ENCODE results near the gene ZMYND8. TPM values are rescaled to one million over a fixed set of nuclear protein-coding genes. Genes with fewer than 3 reads are reported as not detected.
"Not testable (repeated sequence)": the region's sequence is repeated elsewhere in the genome, so short reads cannot be mapped to it uniquely, and the experiment has no call there.

ZMYND8 gene
- total RNA-seq, 1 donor from 2014 or later, result 13.6 TPM

DNA sequence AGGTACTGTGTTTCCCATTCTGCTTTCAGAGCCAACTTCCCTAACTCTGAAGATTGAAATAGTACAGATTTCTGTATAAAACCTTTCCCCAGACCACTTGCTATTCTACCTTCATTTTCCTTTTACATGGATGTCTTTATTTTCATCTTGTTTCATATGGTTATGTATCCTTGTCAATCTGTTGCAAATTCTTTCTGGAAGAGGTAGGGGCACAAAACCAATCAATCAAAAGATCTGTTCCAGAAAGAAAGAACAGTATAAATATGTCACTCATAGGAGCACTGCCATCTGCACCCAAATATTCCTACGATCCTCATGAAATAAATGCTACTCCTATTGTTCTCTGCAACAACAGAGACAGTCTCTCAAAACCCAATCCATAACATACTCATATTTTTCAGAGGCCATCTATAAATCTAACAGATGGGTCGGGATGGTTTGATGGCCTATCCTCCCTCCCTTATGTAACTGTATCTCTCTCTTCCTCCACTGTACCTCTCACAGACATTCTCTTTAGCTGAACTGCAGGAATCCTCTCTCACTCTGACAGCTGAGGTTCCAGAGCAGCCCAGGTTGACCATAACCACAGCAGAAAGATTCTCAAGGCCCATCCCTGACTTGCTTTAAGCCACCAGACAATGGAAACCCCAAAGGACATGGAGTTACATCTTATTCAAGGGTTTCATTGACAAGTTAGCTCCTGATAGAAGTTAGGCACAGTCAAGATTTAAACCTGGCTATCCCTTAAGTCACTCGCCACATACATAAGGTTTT, 112.8 kb downstream of the ZMYND8 start:
- Histone ChIP-seq H3K4me3 (ENCODE audit: low read length in 3 of 3) (no peak overlapping the region), H3K9me3 (ENCODE audit: control insufficient read depth in 3 of 3, low read length in 3 of 3) (no peaks in the 10 kb centered on the region), H3K9ac (ENCODE audit: low read depth in 1 of 3, low read length in 3 of 3) (no peak overlapping the region), H3K4me1 (ENCODE audit: control insufficient read depth in 3 of 3, insufficient read depth in 3 of 3, low read length in 3 of 3) (no peaks in the 10 kb centered on the region), H3K27ac (ENCODE audit: low read depth, low read length) (no peak overlapping the region), H3K27me3 (ENCODE audit: control insufficient read depth in 3 of 3, insufficient read depth in 3 of 3, low read length in 3 of 3) (no peaks in the 10 kb centered on the region), H3K36me3 (ENCODE audit: control insufficient read depth in 3 of 3, insufficient read depth in 3 of 3, low read length in 3 of 3) (peaks cover 40 to 58% (median 42%) of the 10 kb centered on the region in 3 donors)

DNA sequence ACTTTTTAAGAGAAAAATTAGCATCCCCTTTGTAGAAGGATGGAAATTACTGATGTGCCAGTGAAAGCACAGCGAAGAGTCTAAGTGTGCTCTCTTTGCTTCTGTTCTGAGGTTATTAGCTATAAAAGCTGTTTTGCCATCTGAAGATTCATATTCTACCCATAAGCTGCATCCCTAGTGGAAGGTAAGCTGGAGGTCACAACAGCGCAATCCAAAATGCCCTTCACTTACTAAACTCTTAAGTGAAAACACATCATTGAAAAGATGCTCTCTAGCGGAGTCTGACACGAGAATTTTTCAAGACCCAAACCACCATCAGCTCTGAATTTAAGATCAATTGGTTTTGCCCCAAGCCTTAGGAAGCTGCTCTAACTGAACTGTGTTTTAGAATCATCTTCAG, 113.5 kb downstream of the ZMYND8 start:
- Histone ChIP-seq H3K27ac (ENCODE audit: low read depth, low read length) (no peak overlapping the region), H3K9me3 (ENCODE audit: control insufficient read depth in 3 of 3, low read length in 3 of 3) (no peaks in the 10 kb centered on the region), H3K4me3 (ENCODE audit: low read length in 3 of 3) (no peak overlapping the region), H3K36me3 (ENCODE audit: control insufficient read depth in 3 of 3, insufficient read depth in 3 of 3, low read length in 3 of 3) (peaks cover 38 to 56% (median 43%) of the 10 kb centered on the region in 3 donors), H3K27me3 (ENCODE audit: control insufficient read depth in 3 of 3, insufficient read depth in 3 of 3, low read length in 3 of 3) (no peaks in the 10 kb centered on the region), H3K9ac (ENCODE audit: low read depth in 1 of 3, low read length in 3 of 3) (no peak overlapping the region), H3K4me1 (ENCODE audit: control insufficient read depth in 3 of 3, insufficient read depth in 3 of 3, low read length in 3 of 3) (no peaks in the 10 kb centered on the region)

DNA sequence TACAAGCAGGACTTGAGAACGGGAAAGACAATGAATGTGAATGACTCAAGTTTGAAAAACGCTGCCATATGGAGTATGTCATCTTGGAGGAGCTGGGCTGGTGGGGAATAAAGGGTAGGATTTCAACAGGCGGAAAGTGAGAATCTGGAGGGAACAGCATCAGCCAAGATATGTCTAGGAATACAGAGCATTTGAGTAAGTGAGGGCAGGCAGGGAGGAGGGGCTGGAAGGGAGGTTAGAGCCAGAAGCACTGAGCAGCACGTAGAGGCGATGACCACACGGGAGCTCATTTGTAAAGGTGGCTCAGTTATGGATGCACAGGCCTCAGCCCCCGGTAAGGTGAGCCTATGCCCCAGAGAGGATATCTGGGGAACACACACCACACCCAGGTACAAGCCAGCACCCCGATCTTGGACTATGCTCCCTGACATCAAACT, 115.1 kb downstream of the ZMYND8 start:
- no peak overlapping the region for H3K9ac ChIP-seq (ENCODE audit: low read depth in 1 of 3, low read length in 3 of 3)
- no peaks in the 10 kb centered on the region for H3K27me3 ChIP-seq (ENCODE audit: control insufficient read depth in 3 of 3, insufficient read depth in 3 of 3, low read length in 3 of 3)
- no peak overlapping the region for H3K4me3 ChIP-seq (ENCODE audit: low read length in 3 of 3)
- no peak overlapping the region for H3K27ac ChIP-seq (ENCODE audit: low read depth, low read length)
- peaks cover 29 to 52% (median 38%) of the 10 kb centered on the region in 3 donors for H3K36me3 ChIP-seq (ENCODE audit: control insufficient read depth in 3 of 3, insufficient read depth in 3 of 3, low read length in 3 of 3)
- H3K4me1 ChIP-seq (ENCODE audit: control insufficient read depth in 3 of 3, insufficient read depth in 3 of 3, low read length in 3 of 3), result no peaks in the 10 kb centered on the region
- no peaks in the 10 kb centered on the region for H3K9me3 ChIP-seq (ENCODE audit: control insufficient read depth in 3 of 3, low read length in 3 of 3)

DNA sequence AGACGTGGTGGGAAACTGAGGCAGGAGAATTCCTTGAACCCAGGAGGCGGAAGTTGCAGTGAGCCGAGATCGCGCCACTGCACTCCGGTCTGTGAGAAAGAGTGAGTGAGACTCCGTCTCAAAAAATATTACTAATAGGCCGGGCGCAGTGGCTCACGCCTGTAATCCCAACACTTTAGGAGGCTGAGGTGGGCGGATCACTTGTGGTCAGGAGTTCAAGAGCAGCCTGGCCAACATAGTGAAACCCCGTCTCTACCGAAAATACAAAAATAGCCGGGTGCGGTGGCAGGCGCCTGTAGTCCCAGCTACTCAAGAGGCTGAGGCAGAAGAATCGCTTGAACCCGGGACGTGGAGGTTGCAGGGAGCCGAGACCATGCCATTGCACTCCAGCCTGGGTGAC, 116.4 kb downstream of the ZMYND8 start:
- H3K27ac ChIP-seq (ENCODE audit: low read depth, low read length); H3K27me3 ChIP-seq (ENCODE audit: control insufficient read depth in 3 of 3, insufficient read depth in 3 of 3, low read length in 3 of 3); H3K9me3 ChIP-seq (ENCODE audit: control insufficient read depth in 3 of 3, low read length in 3 of 3); H3K4me3 ChIP-seq (ENCODE audit: low read length in 3 of 3); H3K4me1 ChIP-seq (ENCODE audit: control insufficient read depth in 3 of 3, insufficient read depth in 3 of 3, low read length in 3 of 3); H3K9ac ChIP-seq (ENCODE audit: low read depth in 1 of 3, low read length in 3 of 3): not testable (repeated sequence)
- H3K36me3 ChIP-seq (ENCODE audit: control insufficient read depth in 3 of 3, insufficient read depth in 3 of 3, low read length in 3 of 3), result peaks cover 30 to 52% (median 38%) of the 10 kb centered on the region in 3 donors

DNA sequence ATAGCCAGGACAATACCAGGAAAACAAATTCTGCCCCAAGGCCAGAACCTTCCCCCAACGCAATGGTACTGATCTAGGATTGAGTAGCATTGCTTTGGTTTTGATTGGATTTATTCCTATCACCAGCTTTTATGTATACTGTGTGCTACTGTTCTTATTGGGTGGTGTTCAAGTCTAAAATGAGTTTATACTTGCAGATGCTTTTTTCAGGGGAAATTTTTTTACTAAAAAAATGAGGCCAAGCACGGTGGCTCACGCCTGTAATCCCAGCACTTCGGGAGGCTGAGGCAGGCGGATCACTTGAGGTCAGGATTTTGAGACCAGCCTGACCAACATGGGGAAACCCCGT, 116.8 kb downstream of the ZMYND8 start:
- H3K9me3 ChIP-seq (ENCODE audit: control insufficient read depth in 3 of 3, low read length in 3 of 3), result no peaks in the 10 kb centered on the region
- H3K9ac ChIP-seq (ENCODE audit: low read depth in 1 of 3, low read length in 3 of 3), result no peak overlapping the region
- H3K36me3 ChIP-seq (ENCODE audit: control insufficient read depth in 3 of 3, insufficient read depth in 3 of 3, low read length in 3 of 3), result peaks cover 31 to 51% (median 38%) of the 10 kb centered on the region in 3 donors
- H3K27ac ChIP-seq (ENCODE audit: low read depth, low read length), result no peak overlapping the region
- no peaks in the 10 kb centered on the region for H3K27me3 ChIP-seq (ENCODE audit: control insufficient read depth in 3 of 3, insufficient read depth in 3 of 3, low read length in 3 of 3)
- no peaks in the 10 kb centered on the region for H3K4me1 ChIP-seq (ENCODE audit: control insufficient read depth in 3 of 3, insufficient read depth in 3 of 3, low read length in 3 of 3)
- no peak overlapping the region for H3K4me3 ChIP-seq (ENCODE audit: low read length in 3 of 3)

DNA sequence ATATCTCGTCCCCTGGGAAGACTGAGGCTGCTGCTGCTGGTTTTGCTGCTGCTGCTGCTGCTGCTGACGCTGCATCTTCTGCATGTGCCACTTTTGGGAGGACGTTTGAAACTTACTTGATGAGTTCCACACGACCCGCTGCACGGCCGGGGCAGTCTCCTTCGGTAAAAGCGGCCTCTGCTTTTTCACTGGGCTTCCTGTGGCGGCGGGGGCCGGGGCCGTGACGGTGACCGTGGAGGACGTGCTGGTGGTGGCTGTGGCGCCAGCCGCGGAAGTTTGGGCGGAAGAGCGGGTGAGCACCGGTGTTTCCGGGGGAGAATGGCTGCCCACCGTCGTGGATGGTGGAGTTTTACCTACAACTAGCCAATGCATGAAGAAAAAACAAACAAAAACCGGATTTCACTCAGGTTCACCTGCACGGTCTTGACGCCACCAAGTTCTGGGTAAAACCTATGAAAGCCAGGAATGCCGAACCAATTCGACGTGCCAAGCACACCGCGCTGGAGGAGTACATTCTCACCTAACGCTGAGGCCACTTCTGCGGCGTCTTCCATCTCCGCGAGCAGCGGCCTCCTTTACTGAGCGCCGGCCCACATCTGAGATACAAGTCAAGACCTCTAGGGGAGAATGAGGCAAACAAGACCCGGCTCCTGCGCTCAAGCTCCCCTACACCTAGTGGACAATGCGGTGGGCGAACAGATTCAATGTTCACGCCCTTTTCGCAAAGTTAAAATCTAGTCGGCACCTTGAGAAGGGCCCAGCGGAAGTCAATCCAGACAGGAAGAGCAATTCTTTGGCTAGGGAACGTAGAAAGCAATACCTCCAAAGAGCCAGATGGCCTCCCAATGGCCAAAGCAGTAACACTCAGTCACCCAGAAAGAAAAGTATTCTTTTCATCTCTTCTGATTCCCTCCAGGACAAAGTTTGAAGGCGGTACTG, 117.5 kb downstream of the ZMYND8 start:
- Histone ChIP-seq H3K36me3 (ENCODE audit: control insufficient read depth in 3 of 3, insufficient read depth in 3 of 3, low read length in 3 of 3) (peaks cover 34 to 50% (median 39%) of the 10 kb centered on the region in 3 donors), H3K27me3 (ENCODE audit: control insufficient read depth in 3 of 3, insufficient read depth in 3 of 3, low read length in 3 of 3) (no peaks in the 10 kb centered on the region), H3K27ac (ENCODE audit: low read depth, low read length) (no peak overlapping the region), H3K9me3 (ENCODE audit: control insufficient read depth in 3 of 3, low read length in 3 of 3) (no peaks in the 10 kb centered on the region), H3K9ac (ENCODE audit: low read depth in 1 of 3, low read length in 3 of 3) (no peak overlapping the region), H3K4me3 (ENCODE audit: low read length in 3 of 3) (no peak overlapping the region), H3K4me1 (ENCODE audit: control insufficient read depth in 3 of 3, insufficient read depth in 3 of 3, low read length in 3 of 3) (no peaks in the 10 kb centered on the region)

DNA sequence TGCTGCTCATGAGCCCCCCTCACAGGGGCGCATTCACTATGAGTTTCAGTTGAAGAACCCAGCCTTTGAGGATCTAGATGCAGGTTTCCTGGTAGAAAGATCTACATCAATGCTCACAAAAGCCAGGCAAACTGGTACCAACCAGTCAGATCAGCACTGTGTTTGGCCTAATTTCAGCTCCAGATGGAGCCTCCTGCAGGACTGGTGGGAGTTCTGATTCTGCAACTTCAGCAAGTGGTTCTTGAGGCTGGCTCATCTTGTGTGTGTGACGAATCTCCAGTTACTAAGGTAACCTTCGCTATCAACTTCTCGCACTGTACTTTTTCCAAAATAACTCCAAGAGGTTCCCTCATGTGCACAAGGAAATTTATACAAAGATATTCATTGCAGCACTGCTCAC, 118.8 kb downstream of the ZMYND8 start:
- H3K4me1 ChIP-seq (ENCODE audit: control insufficient read depth in 3 of 3, insufficient read depth in 3 of 3, low read length in 3 of 3), result no peaks in the 10 kb centered on the region
- no peaks in the 10 kb centered on the region for H3K9me3 ChIP-seq (ENCODE audit: control insufficient read depth in 3 of 3, low read length in 3 of 3)
- H3K27me3 ChIP-seq (ENCODE audit: control insufficient read depth in 3 of 3, insufficient read depth in 3 of 3, low read length in 3 of 3), result no peaks in the 10 kb centered on the region
- H3K4me3 ChIP-seq (ENCODE audit: low read length in 3 of 3), result no peak overlapping the region
- peaks cover 41 to 48% (median 47%) of the 10 kb centered on the region in 3 donors for H3K36me3 ChIP-seq (ENCODE audit: control insufficient read depth in 3 of 3, insufficient read depth in 3 of 3, low read length in 3 of 3)
- H3K9ac ChIP-seq (ENCODE audit: low read depth in 1 of 3, low read length in 3 of 3), result no peak overlapping the region
- H3K27ac ChIP-seq (ENCODE audit: low read depth, low read length), result no peak overlapping the region

DNA sequence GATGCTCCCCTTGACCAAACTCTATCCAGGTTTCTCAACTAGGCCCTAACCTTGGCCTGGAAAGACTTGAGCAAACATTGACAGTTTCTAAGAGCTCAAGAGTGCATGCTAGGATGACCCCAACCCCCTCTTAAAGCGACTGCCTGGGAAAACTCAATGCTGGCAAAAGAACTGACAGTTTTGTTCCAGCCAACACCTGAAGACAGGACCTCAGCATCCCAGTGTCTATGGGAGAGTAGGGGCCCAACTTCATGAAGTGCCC, 119.9 kb downstream of the ZMYND8 start:
- no peaks in the 10 kb centered on the region for H3K27me3 ChIP-seq (ENCODE audit: control insufficient read depth in 3 of 3, insufficient read depth in 3 of 3, low read length in 3 of 3)
- H3K9ac ChIP-seq (ENCODE audit: low read depth in 1 of 3, low read length in 3 of 3), result no peak overlapping the region
- peaks cover 36 to 48% (median 44%) of the 10 kb centered on the region in 3 donors for H3K36me3 ChIP-seq (ENCODE audit: control insufficient read depth in 3 of 3, insufficient read depth in 3 of 3, low read length in 3 of 3)
- no peaks in the 10 kb centered on the region for H3K4me1 ChIP-seq (ENCODE audit: control insufficient read depth in 3 of 3, insufficient read depth in 3 of 3, low read length in 3 of 3)
- H3K27ac ChIP-seq (ENCODE audit: low read depth, low read length), result no peak overlapping the region
- no peaks in the 10 kb centered on the region for H3K9me3 ChIP-seq (ENCODE audit: control insufficient read depth in 3 of 3, low read length in 3 of 3)
- no peak overlapping the region for H3K4me3 ChIP-seq (ENCODE audit: low read length in 3 of 3)

DNA sequence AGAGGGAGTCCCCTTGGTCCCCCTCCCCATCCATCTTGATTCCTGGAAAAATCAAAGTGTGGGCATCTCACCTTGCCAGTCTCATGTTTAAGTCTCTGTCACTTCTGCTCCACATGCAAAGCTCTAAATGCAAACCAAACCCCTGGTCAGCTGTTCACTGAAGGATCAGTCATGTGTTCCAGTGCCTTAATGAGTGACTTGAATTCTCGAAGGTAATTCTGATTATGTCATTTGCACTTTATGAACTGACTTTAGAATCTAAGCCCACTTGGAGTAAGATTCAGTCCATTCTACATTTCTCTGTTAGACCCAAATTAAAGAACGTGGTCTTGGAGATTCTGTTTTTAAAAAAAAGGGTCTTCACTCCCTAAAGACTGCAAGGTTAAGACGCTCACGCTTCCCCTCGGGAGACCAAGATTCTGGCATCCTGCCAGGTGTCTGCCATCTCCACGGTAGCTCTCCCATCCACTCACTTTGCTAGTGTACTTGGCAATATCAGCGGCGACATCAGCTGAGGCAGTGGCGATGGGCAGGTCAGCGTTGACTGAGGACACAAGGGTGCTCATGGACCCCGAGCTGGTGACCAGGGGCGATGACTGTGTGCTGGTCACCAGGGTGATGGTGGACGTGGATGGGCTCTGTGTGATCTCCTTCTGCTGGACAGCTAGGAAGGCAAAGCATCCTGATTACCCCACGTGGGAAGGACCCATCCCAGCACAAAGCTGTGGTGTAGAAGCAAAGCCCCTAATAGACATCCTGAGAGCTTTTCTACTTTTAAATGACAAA, 120.5 kb downstream of the ZMYND8 start:
- Histone ChIP-seq H3K4me1 (ENCODE audit: control insufficient read depth in 3 of 3, insufficient read depth in 3 of 3, low read length in 3 of 3) (no peaks in the 10 kb centered on the region), H3K27me3 (ENCODE audit: control insufficient read depth in 3 of 3, insufficient read depth in 3 of 3, low read length in 3 of 3) (no peaks in the 10 kb centered on the region), H3K27ac (ENCODE audit: low read depth, low read length) (no peak overlapping the region), H3K9ac (ENCODE audit: low read depth in 1 of 3, low read length in 3 of 3) (no peak overlapping the region), H3K36me3 (ENCODE audit: control insufficient read depth in 3 of 3, insufficient read depth in 3 of 3, low read length in 3 of 3) (peaks cover 38 to 48% (median 43%) of the 10 kb centered on the region in 3 donors), H3K4me3 (ENCODE audit: low read length in 3 of 3) (no peak overlapping the region), H3K9me3 (ENCODE audit: control insufficient read depth in 3 of 3, low read length in 3 of 3) (no peaks in the 10 kb centered on the region)

Data from skeletal muscle tissue (tissue), 4 donors.